ENCODE results near the gene RAB1B. TPM values are rescaled to one million over a fixed set of nuclear protein-coding genes. Genes with fewer than 3 reads are reported as not detected.

RAB1B gene
- total RNA-seq, 1 donor from 2014 or later: 115 TPM

DNA sequence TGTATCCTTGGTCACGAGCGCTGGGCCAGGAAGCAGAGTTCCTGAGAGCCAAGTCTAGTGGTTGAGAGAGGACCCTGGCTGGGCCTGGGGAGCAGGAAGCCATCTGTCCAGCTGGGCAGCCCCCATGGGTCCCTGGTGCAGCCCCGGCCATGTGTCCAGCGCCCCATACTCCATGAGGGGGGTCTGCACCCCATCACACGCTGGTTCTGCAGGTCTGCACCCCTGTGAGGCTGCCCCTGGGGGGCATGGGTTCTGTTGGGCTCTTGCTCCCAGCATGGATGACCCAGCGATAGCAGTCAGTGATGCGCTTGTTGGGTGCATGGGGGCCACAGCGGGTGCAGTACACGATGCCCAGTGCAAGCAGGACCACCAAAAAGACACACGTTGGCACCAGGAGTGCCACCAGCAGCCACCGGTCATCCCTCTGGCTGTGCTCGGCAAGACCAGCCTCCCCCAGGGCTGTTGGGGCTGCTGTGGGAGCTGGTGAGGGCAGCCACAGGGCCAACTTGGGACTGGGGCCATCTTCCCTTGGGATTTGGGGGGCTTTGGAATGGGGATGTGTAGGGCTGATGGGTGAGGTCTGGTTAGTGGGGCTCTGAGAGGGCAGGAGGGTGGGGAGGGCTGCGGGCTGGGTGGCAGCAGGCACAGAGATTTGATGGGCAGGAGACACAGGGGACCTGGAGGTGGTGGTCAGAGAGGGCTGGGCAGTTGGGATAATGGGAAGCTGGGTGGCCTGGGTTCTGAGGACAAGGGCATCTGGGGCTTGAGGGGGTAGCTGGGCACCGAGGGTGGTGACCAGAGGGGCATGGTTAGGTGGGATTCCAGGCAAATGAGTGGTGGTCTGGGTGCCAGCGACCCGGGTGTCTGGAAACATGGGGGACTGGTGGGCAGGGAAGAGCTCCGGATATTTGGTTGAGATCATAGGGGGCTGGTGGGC lies 46.4 kb downstream of the RAB1B start:
- no peak overlapping the region for H3K27ac Mint-ChIP-seq
- ChIA-PET CTCF (interaction anchor here (0.6 to 0.7 kb wide), 2 partner anchors 71 to 484 kb away, joined by 3 to 4 read pairs; no protein-coding TSS in a partner anchor), POLR2A (interaction anchor here (0.6 to 3.1 kb wide), 2 partner anchors 30 to 45 kb away, joined by 7 to 24 read pairs; partner anchors contain the start of gene BRMS1)
- H3K27me3 Mint-ChIP-seq: no peaks in the 10 kb centered on the region
- H3K9me3 Mint-ChIP-seq: no peaks in the 10 kb centered on the region
- intact Hi-C loops (cut with micrococcal nuclease): no loop called here
- H3K4me1 Mint-ChIP-seq: peaks cover 53% of the 10 kb centered on the region
- DNase-seq (no peak), ATAC-seq (ENCODE audit: low read depth) (no peak)
- TF ChIP-seq CTCF (IDR thresholded peaks at IDR 0.05): no peak
- no peak overlapping the region for H3K4me3 Mint-ChIP-seq
- H3K36me3 Mint-ChIP-seq (ENCODE audit: low read depth): peaks cover 2% of the 10 kb centered on the region

DNA sequence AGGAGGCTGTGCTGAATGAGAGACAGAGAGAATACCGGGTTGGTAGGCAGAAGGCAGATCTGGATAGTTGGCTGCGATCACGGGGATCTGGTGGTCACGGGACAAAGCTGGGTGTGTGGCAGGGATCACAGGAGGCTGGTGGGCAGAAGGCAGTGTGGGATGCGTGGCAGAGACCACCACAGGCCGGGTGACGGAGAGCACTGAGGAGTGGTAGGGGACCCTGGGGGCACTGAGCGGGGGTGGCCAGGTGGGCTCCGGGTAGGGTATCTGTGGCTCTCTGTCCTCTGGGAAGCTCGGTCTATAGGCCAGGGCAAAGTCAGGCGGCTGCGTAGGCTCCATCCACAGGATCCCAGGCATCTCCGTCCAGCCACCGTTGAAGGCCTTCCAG lies 47.1 kb downstream of the RAB1B start:
- Mint-ChIP-seq H3K4me1 (peaks cover 56% of the 10 kb centered on the region), H3K4me3 (peak overlapping the region; percentile 6)
- no peak for DNase-seq

DNA sequence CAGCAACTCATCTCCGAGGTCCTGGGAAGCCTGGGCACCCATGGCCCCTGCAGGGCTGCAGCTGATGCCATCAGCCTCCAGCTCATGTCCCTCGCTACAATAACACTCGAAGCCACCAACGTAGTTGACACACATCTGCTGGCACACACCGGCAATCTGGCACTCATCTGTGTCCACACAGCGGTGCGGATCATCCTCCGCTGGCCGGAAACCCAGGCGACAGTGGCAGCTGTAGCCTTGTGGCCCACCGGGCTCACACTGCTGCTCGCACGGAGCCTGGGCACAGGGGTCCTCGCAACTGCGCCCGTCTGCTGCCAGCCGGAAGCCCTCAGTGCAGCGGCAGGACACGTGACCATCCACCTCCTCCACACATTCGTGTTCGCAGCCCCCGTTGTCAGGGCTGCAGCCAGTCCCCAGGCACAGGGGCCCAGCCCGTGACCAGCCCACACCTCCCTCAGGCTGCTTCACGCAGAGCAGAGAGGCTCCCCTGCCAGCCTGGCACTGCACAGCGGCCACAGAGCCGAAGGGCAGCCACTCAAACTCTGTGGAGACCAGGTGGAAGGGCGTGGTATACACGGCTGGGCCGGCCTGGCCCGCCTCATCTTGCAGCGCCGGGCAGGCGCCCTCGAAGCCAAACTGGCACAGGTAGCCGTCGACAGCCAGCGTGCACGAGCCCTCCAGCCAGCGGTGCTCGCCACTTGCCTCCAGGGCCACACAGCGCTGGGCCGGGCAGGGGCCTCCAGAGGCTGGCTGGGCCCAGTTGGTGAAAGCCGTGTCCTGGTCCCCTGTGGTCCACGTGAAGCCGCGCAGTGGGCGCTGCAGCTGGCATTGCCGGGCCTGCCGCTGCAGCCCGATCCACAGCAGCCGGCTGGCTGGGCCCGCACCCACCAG lies 47.7 kb downstream of the RAB1B start:
- H3K4me1 Mint-ChIP-seq: peaks cover 56% of the 10 kb centered on the region
- DNase-seq (no peak), ATAC-seq (ENCODE audit: low read depth) (no peak)

More for the DNA sequence above, 47.1 kb downstream of the RAB1B start:
- no peak for ATAC-seq (ENCODE audit: low read depth)
- POLR2A ChIA-PET: interaction anchor here (0.6 to 0.7 kb wide), 3 partner anchors 45 to 362 kb away, joined by 3 to 7 read pairs (median 4); partner anchors contain the start of gene RBM4B
- Mint-ChIP-seq H3K36me3 (ENCODE audit: low read depth) (peaks cover 2% of the 10 kb centered on the region), H3K27me3 (no peaks in the 10 kb centered on the region), H3K27ac (peak overlapping the region; percentile 30), H3K9me3 (no peaks in the 10 kb centered on the region)
- TF ChIP-seq CTCF (IDR thresholded peaks at IDR 0.05): no peak
- CTCF ChIA-PET: no interaction called here
- intact Hi-C loops (cut with micrococcal nuclease): no loop called here

GRCh38 chr11:66316849-66317251 lies 48.4 kb downstream of the RAB1B start, which contains the start of gene CD248:
CD248 (minus strand) TSS chr11:66317044; CDS start chr11:66317027, 17 bp downstream.
- ChIA-PET POLR2A (interaction anchor here (0.6 to 2.3 kb wide), 14 partner anchors 19 to 484 kb away, joined by 3 to 9 read pairs (median 4); partner anchors contain the start of genes RIN1, SF3B2, YIF1A and ZDHHC24), CTCF (no interaction called here)
- TF ChIP-seq CTCF (IDR thresholded peaks at IDR 0.05): no peak
- Mint-ChIP-seq H3K27me3 (no peaks in the 10 kb centered on the region), H3K4me3 (peak within 1 kb of the TSS; percentile 74), H3K36me3 (ENCODE audit: low read depth) (peaks cover 1% of the 10 kb centered on the region), H3K27ac (peak within 1 kb of the TSS; percentile 90), H3K4me1 (peaks cover 51% of the 10 kb centered on the region), H3K9me3 (no peaks in the 10 kb centered on the region)
- ATAC-seq (ENCODE audit: low read depth) (no peak), DNase-seq (no peak)
- intact Hi-C loops (cut with micrococcal nuclease): no loop called here

More for the DNA sequence above, 47.7 kb downstream of the RAB1B start:
- ChIA-PET POLR2A (interaction anchor here (0.6 to 2.3 kb wide), 14 partner anchors 23 to 484 kb away, joined by 3 to 9 read pairs (median 4); partner anchors contain the start of genes RBM4B, SF3B2, YIF1A and ZDHHC24), CTCF (no interaction called here)
- H3K27ac Mint-ChIP-seq: peak overlapping the region; percentile 30
- TF ChIP-seq CTCF (IDR thresholded peaks at IDR 0.05): no peak
- H3K27me3 Mint-ChIP-seq: no peaks in the 10 kb centered on the region
- peaks cover 2% of the 10 kb centered on the region for H3K36me3 Mint-ChIP-seq (ENCODE audit: low read depth)
- H3K4me3 Mint-ChIP-seq: no peak overlapping the region
- intact Hi-C loops (cut with micrococcal nuclease): no loop called here
- H3K9me3 Mint-ChIP-seq: no peaks in the 10 kb centered on the region

Measured in activated B cell treated with CpG ODN at 0.5 μM for 24 hours (primary cell).